NCI-H1048 (cell line): ENCODE data around the gene ARMC7.
"Not testable (repeated sequence)": the region's sequence is repeated elsewhere in the genome, so short reads cannot be mapped to it uniquely, and the experiment has no call there.

Experiments used
- DNase-seq: peaks from one replicate; lab custom pipeline; 2025; lab: John Stamatoyannopoulos, UW

The ARMC7 gene

GRCh38 chr17:75130059-75130631 lies 20.4 kb downstream of the ARMC7 start:
- DNase-seq = no peak

GRCh38 chr17:75130632-75131277 lies 21.0 kb downstream of the ARMC7 start:
- peak; percentile 13 for DNase-seq

- DNase-seq = peak; percentile 63
These were observed 21.7 kb downstream of the ARMC7 start, which contains the start of gene NT5C for GRCh38 chr17:75131278-75132017. TSS of gene NT5C (minus strand) at chr17:75131742. CDS start at chr17:75131707, 35 bp downstream.

GRCh38 chr17:75132018-75133000 lies 22.5 kb downstream of the ARMC7 start:
- not testable (repeated sequence) for DNase-seq

GRCh38 chr17:75133001-75133400 lies 23.2 kb downstream of the ARMC7 start:
- no peak for DNase-seq

- DNase-seq = not testable (repeated sequence)
These were observed 24.0 kb downstream of the ARMC7 start for GRCh38 chr17:75133607-75134347.

GRCh38 chr17:75135452-75135851 lies 25.7 kb downstream of the ARMC7 start:
- no peak for DNase-seq

- DNase-seq = no peak
These were observed 26.2 kb downstream of the ARMC7 start for GRCh38 chr17:75135946-75136345.

- not testable (repeated sequence) for DNase-seq
These were observed 28.0 kb downstream of the ARMC7 start for GRCh38 chr17:75137762-75138161.

- no peak for DNase-seq
These were observed 28.8 kb downstream of the ARMC7 start for GRCh38 chr17:75138519-75138918.

GRCh38 chr17:75142236-75142971 lies 32.6 kb downstream of the ARMC7 start:
- DNase-seq = no peak

- DNase-seq = no peak
These were observed 35.2 kb downstream of the ARMC7 start for GRCh38 chr17:75144816-75145512.

- DNase-seq = no peak
These were observed 36.8 kb downstream of the ARMC7 start for GRCh38 chr17:75146592-75146991.

GRCh38 chr17:75147878-75148546 lies 38.2 kb downstream of the ARMC7 start:
- DNase-seq = no peak

- no peak for DNase-seq
These were observed 42.2 kb downstream of the ARMC7 start for GRCh38 chr17:75151930-75152329.

GRCh38 chr17:75152523-75152921 lies 42.8 kb downstream of the ARMC7 start:
- no peak for DNase-seq

- DNase-seq = no peak
These were observed 43.4 kb downstream of the ARMC7 start for GRCh38 chr17:75152922-75153779.

GRCh38 chr17:75153780-75154194 lies 44.0 kb downstream of the ARMC7 start:
- no peak for DNase-seq
